K562 (cell line): ENCODE results near the gene FKBP15.

Experiments used
- CBX2 ChIP-seq: fragments of 200-600 bp; sonication (generic); IDR thresholded peaks from one replicate; pipeline ENCODE4 v1.6.1; 2012; ENCODE audit warnings: mild to moderate bottlenecking, low read length, inconsistent platforms; ENCODE audit not compliant: insufficient read depth, poor library complexity, severe bottlenecking
- EP400 ChIP-seq: fragments of 450-650 bp; IDR thresholded peaks from 2 replicates; pipeline ENCODE4 v1.6.1; 2017; ENCODE audit warnings: antibody characterized with exemption, mild to moderate bottlenecking, moderate library complexity
- ESRRA ChIP-seq: fragments of 450-650 bp; IDR thresholded peaks from 2 replicates; pipeline ENCODE4 v1.6.1; 2014; ENCODE audit warnings: low read depth, mild to moderate bottlenecking, moderate library complexity, borderline replicate concordance
- IRF2 ChIP-seq: sonication (generic); formaldehyde crosslinking; IDR thresholded peaks from 2 replicates; pipeline ENCODE4 v1.8.1; 2022; ENCODE audit warnings: mild to moderate bottlenecking, missing genetic modification reagents
- NR2C2 ChIP-seq, 2 experiments: fragments of 200-800 bp in 1 of 2; sonication (Bioruptor generic) in 1 of 2; sonication (generic) in 1 of 2; formaldehyde crosslinking in 1 of 2; IDR thresholded peaks; 2 replicates each; pipeline versions ENCODE4 v1.6.1 to v1.8.0; 2016 to 2022; ENCODE audit warnings: mild to moderate bottlenecking in 1 of 2, missing compliant biosample characterization in 1 of 2, missing genetic modification characterization in 1 of 2, missing genetic modification reagents in 1 of 2
- POLR2A ChIP-seq: fragments of 450-650 bp; conservative IDR thresholded peaks from 2 replicates; pipeline ENCODE4 v1.6.1; 2016
- POLR2AphosphoS5 ChIP-seq: IDR thresholded peaks from 2 replicates; pipeline ENCODE4 v1.6.1; 2011; ENCODE audit warnings: mild to moderate bottlenecking, low read depth, low read length, moderate library complexity; ENCODE audit not compliant: control insufficient read depth, insufficient read depth
- SMAD1 ChIP-seq: fragments of 150-350 bp; IDR thresholded peaks from 2 replicates; pipeline ENCODE4 v1.6.1; 2014; ENCODE audit warnings: low read length, low read depth; ENCODE audit not compliant: partially characterized antibody
- ZC3H4 ChIP-seq: sonication (generic); formaldehyde crosslinking; IDR thresholded peaks from 2 replicates; pipeline ENCODE4 v1.9.0; 2021; ENCODE audit warnings: missing genetic modification reagents, borderline replicate concordance
- TF ChIP-seq, protein P1 (sequence below), 3 experiments: IDR thresholded peaks in 2 of 3; conservative IDR thresholded peaks in 1 of 3; 2 replicates each; pipeline ENCODE4 v1.5.1; 2011 to 2012; ENCODE audit warnings: low read length in 3 of 3, mild to moderate bottlenecking in 3 of 3, control low read depth in 2 of 3, improper control_type of control experiment in 1 of 3, inconsistent platforms in 1 of 3, low read depth in 1 of 3, mixed read lengths in 1 of 3, moderate library complexity in 1 of 3; ENCODE audit not compliant: insufficient read depth in 2 of 3
- TF ChIP-seq, protein P2 (sequence below), 3 experiments: fragments of 200-800 bp in 1 of 3; fragments of 250-450 bp in 1 of 3; fragments of 450-650 bp in 1 of 3; sonication (Bioruptor Pico) in 1 of 3; sonication (Bioruptor generic) in 1 of 3; formaldehyde crosslinking in 1 of 3; IDR thresholded peaks; 2 replicates each; pipeline versions ENCODE4 v1.6.1 to v1.8.0; 2016 to 2022; ENCODE audit warnings: mild to moderate bottlenecking in 2 of 3, missing genetic modification characterization in 2 of 3, missing compliant biosample characterization in 1 of 3, moderate library complexity in 1 of 3

DNA sequence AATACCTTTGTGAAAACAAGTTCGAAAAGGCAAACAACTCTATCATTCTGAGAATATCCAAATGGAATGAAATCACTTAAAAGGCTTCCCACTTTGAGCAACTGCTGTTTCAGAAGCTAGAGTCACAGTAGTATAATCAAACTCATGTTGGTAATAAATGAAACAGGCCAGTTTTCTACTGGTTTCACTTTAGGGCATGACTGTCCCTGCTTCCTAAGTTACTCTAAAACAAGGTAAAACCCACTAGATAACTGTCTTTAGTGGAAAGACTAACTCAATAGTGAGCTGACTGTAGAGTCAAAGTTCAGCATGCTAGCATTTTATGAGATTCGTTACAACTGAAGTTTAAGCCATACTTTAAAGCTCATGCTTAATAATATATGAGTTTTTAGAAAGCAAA lies 48.3 kb upstream of the FKBP15 start:
- TF ChIP-seq SMAD1 (no peak), NR2C2 (CRISPR knock-in tag; IDR thresholded peaks at IDR 0.05) (no peak), NR2C2 (tag; IDR thresholded peaks at IDR 0.05) (no peak), POLR2A (no peak), ZC3H4 (CRISPR knock-in tag) (no peak), ESRRA (no peak), POLR2AphosphoS5 (no peak), EP400 (no peak), CBX2 (no peak), IRF2 (CRISPR knock-in tag) (no peak)
- TF ChIP-seq, protein P1, sequence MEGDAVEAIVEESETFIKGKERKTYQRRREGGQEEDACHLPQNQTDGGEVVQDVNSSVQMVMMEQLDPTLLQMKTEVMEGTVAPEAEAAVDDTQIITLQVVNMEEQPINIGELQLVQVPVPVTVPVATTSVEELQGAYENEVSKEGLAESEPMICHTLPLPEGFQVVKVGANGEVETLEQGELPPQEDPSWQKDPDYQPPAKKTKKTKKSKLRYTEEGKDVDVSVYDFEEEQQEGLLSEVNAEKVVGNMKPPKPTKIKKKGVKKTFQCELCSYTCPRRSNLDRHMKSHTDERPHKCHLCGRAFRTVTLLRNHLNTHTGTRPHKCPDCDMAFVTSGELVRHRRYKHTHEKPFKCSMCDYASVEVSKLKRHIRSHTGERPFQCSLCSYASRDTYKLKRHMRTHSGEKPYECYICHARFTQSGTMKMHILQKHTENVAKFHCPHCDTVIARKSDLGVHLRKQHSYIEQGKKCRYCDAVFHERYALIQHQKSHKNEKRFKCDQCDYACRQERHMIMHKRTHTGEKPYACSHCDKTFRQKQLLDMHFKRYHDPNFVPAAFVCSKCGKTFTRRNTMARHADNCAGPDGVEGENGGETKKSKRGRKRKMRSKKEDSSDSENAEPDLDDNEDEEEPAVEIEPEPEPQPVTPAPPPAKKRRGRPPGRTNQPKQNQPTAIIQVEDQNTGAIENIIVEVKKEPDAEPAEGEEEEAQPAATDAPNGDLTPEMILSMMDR (IDR thresholded peaks at IDR 0.05 in 2 of 3, conservative IDR thresholded peaks at IDR 0.05 in 1 of 3; ENCODE audit: insufficient read depth in 2 of 3, low read depth in 1 of 3, low read length in 3 of 3) = no peak
- TF ChIP-seq, protein P2, sequence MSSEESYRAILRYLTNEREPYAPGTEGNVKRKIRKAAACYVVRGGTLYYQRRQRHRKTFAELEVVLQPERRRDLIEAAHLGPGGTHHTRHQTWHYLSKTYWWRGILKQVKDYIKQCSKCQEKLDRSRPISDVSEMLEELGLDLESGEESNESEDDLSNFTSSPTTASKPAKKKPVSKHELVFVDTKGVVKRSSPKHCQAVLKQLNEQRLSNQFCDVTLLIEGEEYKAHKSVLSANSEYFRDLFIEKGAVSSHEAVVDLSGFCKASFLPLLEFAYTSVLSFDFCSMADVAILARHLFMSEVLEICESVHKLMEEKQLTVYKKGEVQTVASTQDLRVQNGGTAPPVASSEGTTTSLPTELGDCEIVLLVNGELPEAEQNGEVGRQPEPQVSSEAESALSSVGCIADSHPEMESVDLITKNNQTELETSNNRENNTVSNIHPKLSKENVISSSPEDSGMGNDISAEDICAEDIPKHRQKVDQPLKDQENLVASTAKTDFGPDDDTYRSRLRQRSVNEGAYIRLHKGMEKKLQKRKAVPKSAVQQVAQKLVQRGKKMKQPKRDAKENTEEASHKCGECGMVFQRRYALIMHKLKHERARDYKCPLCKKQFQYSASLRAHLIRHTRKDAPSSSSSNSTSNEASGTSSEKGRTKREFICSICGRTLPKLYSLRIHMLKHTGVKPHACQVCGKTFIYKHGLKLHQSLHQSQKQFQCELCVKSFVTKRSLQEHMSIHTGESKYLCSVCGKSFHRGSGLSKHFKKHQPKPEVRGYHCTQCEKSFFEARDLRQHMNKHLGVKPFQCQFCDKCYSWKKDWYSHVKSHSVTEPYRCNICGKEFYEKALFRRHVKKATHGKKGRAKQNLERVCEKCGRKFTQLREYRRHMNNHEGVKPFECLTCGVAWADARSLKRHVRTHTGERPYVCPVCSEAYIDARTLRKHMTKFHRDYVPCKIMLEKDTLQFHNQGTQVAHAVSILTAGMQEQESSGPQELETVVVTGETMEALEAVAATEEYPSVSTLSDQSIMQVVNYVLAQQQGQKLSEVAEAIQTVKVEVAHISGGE (CRISPR knock-in tag; IDR thresholded peaks at IDR 0.05) = no peak
